HG02885 (cell line): ENCODE results near the gene NOS1.

Source experiments
- ATAC-seq: cut with Tn5 transposase; IDR thresholded peaks from one replicate; pipeline ENCODE4 v1.9.1; 2021; ENCODE audit warnings: mild to moderate bottlenecking; ENCODE audit not compliant: unreplicated experiment, poor library complexity

NOS1 gene

GRCh38 chr12:117365049-117365616 is 3.7 kb upstream of the NOS1 start:
- ATAC-seq, result no peak

DNA sequence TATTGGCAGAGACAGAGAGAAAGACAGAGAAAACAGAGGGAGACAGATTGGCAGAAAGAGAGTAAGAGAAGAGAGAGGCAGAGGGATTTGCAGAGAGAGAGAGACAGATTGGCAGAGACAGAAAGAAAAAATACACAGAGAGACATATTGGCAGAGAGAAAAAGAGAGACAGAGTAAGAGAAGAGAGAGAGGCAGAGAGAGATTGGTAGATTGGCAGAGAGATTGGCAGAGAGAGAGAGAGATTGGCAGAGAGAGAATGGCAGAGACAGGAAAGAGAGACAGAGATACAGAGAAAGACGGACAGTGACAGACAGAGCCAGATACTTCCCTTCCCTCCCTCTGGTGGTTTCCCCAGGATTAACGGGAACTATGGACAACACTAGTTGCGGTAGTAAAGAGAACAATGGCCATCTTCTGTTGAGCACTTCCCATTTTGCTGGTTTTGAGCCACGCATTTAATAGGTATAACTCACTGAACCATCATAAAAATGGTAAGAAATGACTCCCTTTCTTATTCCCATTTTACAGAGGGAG is 2.6 kb upstream of the NOS1 start:
- ATAC-seq, result no peak

DNA sequence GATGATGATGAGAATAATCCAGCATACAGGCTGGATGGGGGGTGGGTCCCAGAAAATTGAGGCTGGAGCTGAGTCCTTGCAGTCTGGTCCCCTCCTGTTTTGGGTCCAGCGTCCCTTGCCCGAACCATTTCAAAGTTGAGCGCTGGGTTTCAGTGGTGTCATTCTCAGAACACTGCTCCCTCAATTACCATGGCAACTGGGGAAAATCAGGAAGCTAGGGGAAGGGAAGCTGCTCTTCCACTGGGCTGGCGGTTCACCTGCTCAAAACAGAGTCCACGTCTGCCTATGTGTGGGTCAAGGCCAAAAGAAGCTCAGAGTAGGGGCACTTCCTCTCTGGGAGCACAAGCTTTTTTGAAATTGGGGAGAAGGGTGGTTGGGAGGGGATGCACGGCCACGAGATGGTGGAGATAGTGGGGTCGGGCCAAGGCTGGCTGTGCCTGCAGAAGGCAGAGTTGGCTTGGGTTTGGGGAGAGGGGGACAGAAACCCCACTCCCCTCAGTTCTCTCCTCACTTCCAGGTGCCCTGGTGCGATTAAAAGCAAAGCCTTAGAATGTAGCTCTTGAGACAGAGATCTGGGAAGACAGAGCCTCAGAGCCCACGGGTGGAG is 1.7 kb upstream of the NOS1 start:
- no peak for ATAC-seq

- ATAC-seq, result no peak
These were observed 965 bp upstream of the NOS1 start for GRCh38 chr12:117362391-117362790.

DNA sequence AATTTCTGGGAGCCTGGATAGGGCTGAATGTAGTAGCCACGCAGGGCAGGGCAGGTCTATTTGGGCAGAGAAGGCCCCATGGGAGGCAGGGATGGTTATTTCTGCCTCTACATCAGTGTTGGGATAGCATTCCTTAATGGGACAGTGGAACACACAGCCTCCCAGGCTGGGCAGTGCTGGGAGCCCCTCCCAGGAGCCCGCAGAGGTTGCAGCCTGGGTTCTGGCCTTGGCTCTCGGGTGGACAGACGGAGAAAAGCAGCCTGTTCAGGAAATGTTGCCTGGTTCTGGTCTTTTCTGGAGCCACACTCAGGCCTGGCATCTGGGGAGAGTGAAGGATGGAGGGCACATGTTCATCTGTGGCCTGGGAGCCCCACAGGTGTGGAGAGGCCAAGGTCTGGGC is 479 bp upstream of the NOS1 start:
- no peak for ATAC-seq

DNA sequence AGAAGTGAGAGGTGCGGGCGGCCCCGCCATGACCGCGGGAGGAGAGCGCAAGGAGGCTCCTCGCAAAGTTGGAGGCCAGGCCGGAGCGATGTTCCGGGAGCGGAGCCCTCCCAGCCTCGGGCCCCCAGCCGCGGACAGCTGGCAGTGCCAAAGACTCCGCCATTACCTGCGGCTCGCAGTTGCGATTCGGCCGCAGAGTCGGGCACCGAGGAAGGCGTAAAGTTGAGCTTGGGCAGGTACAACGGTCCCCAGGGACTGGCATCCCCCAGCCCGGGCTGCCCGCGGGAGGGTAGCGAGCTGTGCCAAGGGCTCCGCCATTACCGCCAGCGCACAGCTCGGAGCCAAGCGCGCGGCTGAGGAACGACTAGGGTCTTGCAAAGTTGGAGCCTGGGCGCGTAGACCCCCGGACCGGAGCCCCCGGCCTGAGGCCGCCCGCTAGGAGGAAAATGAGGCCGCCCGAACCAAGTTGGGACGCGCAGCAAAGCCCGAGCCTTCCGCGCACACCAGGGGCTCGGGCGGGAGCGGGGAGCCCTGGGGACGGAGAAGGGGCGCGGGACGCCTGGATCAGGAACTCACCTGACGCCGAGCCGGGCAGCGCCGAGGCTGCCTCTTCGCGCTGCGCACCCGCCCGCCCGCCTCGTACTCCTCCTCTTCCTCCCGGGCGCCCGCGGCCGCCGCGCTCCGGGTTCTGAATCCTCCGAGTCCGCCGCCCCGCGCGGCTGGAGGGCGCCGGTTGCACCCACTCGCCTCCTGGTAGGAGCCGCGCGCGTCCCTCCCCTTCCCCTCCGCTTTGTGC is 677 bp downstream of the NOS1 start:
- no peak for ATAC-seq

DNA sequence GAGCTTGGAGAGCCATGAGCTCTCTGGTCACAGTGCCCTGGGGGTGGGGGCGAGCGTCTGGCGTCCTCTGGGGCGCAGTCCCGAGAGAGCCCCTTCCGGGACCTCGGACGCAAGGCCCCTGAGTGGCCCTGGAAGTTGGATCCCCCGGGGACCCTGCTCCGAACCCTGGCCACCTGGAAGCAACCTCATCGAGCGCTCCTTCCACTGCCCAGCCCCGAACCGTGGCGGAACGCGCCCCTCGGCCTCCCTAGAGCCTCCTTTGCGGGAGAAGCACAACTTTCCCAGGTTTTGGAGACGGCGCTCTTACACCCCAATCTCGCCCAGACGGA is 1.2 kb downstream of the NOS1 start:
- ATAC-seq, result no peak

DNA sequence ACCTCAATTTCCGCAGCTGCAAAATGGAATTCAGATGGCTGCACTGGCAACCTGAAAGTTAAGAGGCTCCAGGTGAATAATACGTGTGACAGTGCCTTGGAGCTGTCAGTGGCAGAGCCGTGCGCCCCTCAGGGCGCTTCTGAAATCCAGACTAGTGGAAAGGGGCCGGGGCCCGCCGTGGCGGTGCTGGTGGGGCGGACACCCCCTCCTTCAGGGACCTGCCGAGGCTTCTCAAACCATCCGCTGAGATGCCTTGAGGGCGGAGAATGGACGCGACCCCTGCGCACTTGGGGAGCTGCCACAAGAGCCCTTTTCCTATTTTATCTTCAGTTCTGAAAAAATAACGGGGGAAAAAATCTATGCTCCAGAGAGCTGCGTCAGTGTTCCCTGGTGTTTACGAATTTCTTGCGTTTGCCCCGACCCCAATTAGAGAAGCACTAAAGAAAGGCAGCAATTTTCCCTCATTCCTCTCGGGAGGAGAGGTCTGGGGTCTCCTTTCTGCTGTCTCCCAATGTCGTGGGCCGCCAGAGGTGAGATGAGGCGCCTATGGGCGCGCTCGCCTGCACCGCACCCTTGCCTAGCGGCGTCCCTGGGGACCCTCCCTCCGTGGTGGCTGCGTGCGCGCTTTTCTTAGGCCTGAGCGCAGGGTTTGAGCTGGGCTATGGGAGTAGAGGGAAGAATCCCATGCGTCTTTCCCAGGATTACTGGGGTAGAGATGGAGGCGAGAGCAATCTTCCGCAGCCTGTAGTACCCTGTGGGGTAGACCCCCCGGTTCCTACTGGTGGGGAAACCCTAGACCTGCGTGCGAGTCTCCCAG is 2.2 kb downstream of the NOS1 start:
- ATAC-seq, result no peak

DNA sequence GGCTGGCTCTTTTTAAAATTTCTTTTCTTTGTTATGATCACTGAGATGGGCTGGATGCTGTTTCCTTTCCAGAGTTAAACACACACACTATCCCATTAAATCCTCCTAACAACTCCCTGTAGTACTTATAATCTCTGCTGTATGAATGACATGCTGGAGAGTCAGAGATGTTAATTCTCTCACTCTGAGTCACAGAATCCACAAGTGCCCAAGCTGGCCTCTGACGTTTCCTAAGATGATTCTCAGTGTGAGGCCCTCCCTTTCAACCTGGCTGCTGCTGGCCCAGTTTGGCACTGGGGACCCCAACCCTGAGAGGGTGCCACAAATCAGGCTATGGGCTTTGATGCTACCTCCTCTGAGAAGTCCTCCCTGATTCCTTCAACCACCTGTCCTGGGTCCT is 5.4 kb downstream of the NOS1 start:
- no peak for ATAC-seq

- ATAC-seq, result no peak
These were observed 8.5 kb downstream of the NOS1 start for GRCh38 chr12:117352883-117353282.

GRCh38 chr12:117352206-117352605 is 9.2 kb downstream of the NOS1 start:
- no peak for ATAC-seq

GRCh38 chr12:117350140-117350539 is 11.3 kb downstream of the NOS1 start:
- ATAC-seq, result no peak

GRCh38 chr12:117347588-117347987 is 13.8 kb downstream of the NOS1 start:
- ATAC-seq, result no peak

- ATAC-seq, result no peak
These were observed 16.7 kb downstream of the NOS1 start for GRCh38 chr12:117344716-117345115.

- ATAC-seq, result no peak
These were observed 17.6 kb downstream of the NOS1 start for GRCh38 chr12:117343849-117344248.

- ATAC-seq, result no peak
These were observed 18.1 kb downstream of the NOS1 start for GRCh38 chr12:117343296-117343695.

DNA sequence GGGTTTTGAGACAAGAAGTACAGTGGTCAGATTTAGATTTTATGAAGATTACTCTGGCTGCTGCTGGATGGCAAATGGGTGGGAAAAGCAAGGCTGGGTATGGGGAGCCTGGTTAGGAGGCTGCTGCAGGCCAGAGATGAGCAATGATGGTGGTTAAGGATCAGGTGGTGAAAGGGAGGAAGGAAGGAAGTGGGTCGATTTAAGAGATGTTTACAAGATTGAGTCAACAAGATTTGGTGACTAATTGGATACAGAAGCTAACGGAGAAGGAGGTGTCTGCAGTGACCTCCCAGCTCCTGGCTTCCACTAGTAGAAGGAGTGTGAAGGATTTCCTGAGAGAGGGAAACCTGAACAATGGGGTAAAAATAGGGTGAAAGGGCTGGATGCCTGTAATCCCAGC is 18.7 kb downstream of the NOS1 start:
- ATAC-seq, result no peak

- ATAC-seq, result no peak
These were observed 19.2 kb downstream of the NOS1 start for GRCh38 chr12:117342247-117342646.

GRCh38 chr12:117339104-117339503 is 22.3 kb downstream of the NOS1 start:
- ATAC-seq, result no peak

- ATAC-seq, result no peak
These were observed 26.4 kb downstream of the NOS1 start for GRCh38 chr12:117334855-117335587.
